Colonic mucosa (tissue), 4 donors: ENCODE measurements around the gene EDNRA. TPM values are rescaled to one million over a fixed set of nuclear protein-coding genes. Genes with fewer than 3 reads are reported as not detected.

Experiments used
- DNase-seq: peaks from one replicate; pipeline ENCODE4 v3.0.0-alpha.2; 2020
- H3K27ac ChIP-seq: fragments of 200-600 bp; one replicate; pipeline ENCODE4 v1.8.0; 2021
- H3K27me3 ChIP-seq: fragments of 200-600 bp; one replicate; pipeline ENCODE4 v1.8.0; 2021
- H3K36me3 ChIP-seq: fragments of 200-600 bp; one replicate; pipeline ENCODE4 v1.8.0; 2021
- H3K4me1 ChIP-seq: fragments of 200-600 bp; one replicate; pipeline ENCODE4 v1.8.0; 2021; ENCODE audit warnings: mild to moderate bottlenecking
- H3K4me3 ChIP-seq: fragments of 200-600 bp; one replicate; pipeline ENCODE4 v1.8.0; 2021
- H3K9ac ChIP-seq, 2 donors: one replicate each; pipeline ENCODE4 v1.7.0; 2013; ENCODE audit warnings: control low read depth in 2 of 2, low read depth in 2 of 2, low read length in 2 of 2
- H3K9me3 ChIP-seq: fragments of 200-600 bp; one replicate; pipeline ENCODE4 v1.8.0; 2021
- CTCF ChIP-seq: fragments of 200-600 bp; IDR thresholded peaks from one replicate; pipeline ENCODE4 v1.8.0; 2022; ENCODE audit warnings: antibody characterized with exemption, mild to moderate bottlenecking
- intact Hi-C: fragments of 100-400 bp; cut with DNase I; formaldehyde crosslinking; loops from one replicate; pipeline ENCODE4 v1.14.1; 2022
- total RNA-seq, 2 donors: library from RNA; stranded (reverse); fragmentation: NEBNext Ultra II Directional in 1 of 2; extraction: Animal tissue kit (Norgen Biotek cat#: 25700) in 1 of 2; gene quantifications; one replicate each; pipeline ENCODE4 v1.2.1, GENCODE V29; 2021
- donor health status: healthy.
- donor health status: DM: no; HTN: no; CAD: no.
- donor health status: DM: no; HTN: no; CAD: no.

The EDNRA gene
- total RNA-seq, 2 donors from 2014 or later: 0.91 to 1.8 TPM

GRCh38 chr4:147538711-147539110, 57.8 kb downstream of the EDNRA start:
- DNase-seq: no peak
- H3K4me1 ChIP-seq: no peaks in the 10 kb centered on the region
- no peak overlapping the region for H3K4me3 ChIP-seq
- intact Hi-C loops: no loop called here
- no peak for TF ChIP-seq CTCF
- no peak overlapping the region for H3K27ac ChIP-seq
- no peaks in the 10 kb centered on the region for H3K9me3 ChIP-seq
- H3K36me3 ChIP-seq: no peaks in the 10 kb centered on the region
- H3K27me3 ChIP-seq: no peaks in the 10 kb centered on the region
- H3K9ac ChIP-seq: no peak overlapping the region

GRCh38 chr4:147539959-147540358, 59.1 kb downstream of the EDNRA start:
- no peaks in the 10 kb centered on the region for H3K27me3 ChIP-seq
- no peaks in the 10 kb centered on the region for H3K9me3 ChIP-seq
- no peaks in the 10 kb centered on the region for H3K4me1 ChIP-seq
- H3K27ac ChIP-seq: no peak overlapping the region
- no peaks in the 10 kb centered on the region for H3K36me3 ChIP-seq
- no peak for DNase-seq
- H3K9ac ChIP-seq: no peak overlapping the region
- intact Hi-C loops: no loop called here
- TF ChIP-seq CTCF: no peak
- no peak overlapping the region for H3K4me3 ChIP-seq

DNA sequence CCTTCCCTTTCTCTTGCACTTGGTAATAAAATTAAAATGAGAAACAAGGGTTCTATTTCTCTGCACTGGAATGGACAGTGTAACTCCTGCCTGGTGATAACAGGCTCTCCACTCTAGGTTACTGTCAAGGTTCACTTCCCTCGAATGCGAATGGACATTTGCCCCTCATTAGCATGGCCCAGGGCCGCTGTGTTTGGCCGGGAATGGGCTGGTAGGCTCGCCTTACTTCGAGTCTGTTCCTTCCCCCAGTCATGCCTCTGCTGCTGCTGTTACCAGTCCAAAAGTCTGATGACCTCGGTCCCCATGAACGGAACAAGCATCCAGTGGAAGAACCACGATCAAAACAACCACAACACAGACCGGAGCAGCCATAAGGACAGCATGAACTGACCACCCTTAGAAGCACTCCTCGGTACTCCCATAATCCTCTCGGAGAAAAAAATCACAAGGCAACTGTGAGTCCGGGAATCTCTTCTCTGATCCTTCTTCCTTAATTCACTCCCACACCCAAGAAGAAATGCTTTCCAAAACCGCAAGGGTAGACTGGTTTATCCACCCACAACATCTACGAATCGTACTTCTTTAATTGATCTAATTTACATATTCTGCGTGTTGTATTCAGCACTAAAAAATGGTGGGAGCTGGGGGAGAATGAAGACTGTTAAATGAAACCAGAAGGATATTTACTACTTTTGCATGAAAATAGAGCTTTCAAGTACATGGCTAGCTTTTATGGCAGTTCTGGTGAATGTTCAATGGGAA, 61.5 kb downstream of the EDNRA start:
- no peak for DNase-seq
- no peaks in the 10 kb centered on the region for H3K9me3 ChIP-seq
- no peak overlapping the region for H3K4me3 ChIP-seq
- no peaks in the 10 kb centered on the region for H3K36me3 ChIP-seq
- no peaks in the 10 kb centered on the region for H3K27me3 ChIP-seq
- no peaks in the 10 kb centered on the region for H3K4me1 ChIP-seq
- TF ChIP-seq CTCF: no peak
- H3K27ac ChIP-seq: no peak overlapping the region
- intact Hi-C loops: no loop called here
- no peak overlapping the region for H3K9ac ChIP-seq

GRCh38 chr4:147543034-147543433, 62.1 kb downstream of the EDNRA start:
- H3K27ac ChIP-seq: no peak overlapping the region
- H3K4me3 ChIP-seq: no peak overlapping the region
- no peak for TF ChIP-seq CTCF
- no peaks in the 10 kb centered on the region for H3K27me3 ChIP-seq
- DNase-seq: no peak
- H3K9ac ChIP-seq: no peak overlapping the region
- H3K36me3 ChIP-seq: no peaks in the 10 kb centered on the region
- intact Hi-C loops: no loop called here
- H3K9me3 ChIP-seq: no peaks in the 10 kb centered on the region
- no peaks in the 10 kb centered on the region for H3K4me1 ChIP-seq

- H3K9ac ChIP-seq: no peak overlapping the region
These were observed 65.5 kb downstream of the EDNRA start for GRCh38 chr4:147546349-147546748.

More at GRCh38 chr4:147546349-147546748, 65.5 kb downstream of the EDNRA start:
- no peaks in the 10 kb centered on the region for H3K9me3 ChIP-seq
- H3K27ac ChIP-seq: no peak overlapping the region
- no peaks in the 10 kb centered on the region for H3K36me3 ChIP-seq
- no peaks in the 10 kb centered on the region for H3K27me3 ChIP-seq
- no peaks in the 10 kb centered on the region for H3K4me1 ChIP-seq
- no peak for DNase-seq
- H3K4me3 ChIP-seq: no peak overlapping the region
- TF ChIP-seq CTCF: no peak
- intact Hi-C loops: no loop called here
